HG03159 (cell line): ENCODE measurements around the gene KDM5C.

Experiments used
- ATAC-seq: cut with Tn5 transposase; IDR thresholded peaks from one replicate; pipeline ENCODE4 v1.9.1; 2021; ENCODE audit warnings: mild to moderate bottlenecking, moderate library complexity; ENCODE audit not compliant: unreplicated experiment

KDM5C gene

DNA sequence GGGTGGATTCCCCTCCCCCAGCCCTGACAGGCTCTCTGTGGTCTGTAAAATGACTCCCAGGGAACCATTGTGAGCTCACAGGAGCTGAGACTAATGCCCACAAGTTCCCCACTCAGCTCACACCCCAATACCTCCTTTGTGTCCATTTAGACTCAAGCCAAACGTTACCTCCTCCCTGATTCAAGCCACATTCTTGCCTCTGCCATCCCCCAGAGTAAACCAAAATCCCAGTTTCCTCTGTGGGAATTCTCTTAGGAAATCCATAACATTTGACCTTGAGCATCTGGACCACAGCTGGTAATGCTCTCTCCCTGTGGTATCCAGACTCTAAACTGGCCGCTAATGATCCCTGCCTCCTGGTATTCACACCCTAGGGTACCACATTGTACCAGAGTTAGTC lies 26.3 kb upstream of the KDM5C start:
- no peak for ATAC-seq

DNA sequence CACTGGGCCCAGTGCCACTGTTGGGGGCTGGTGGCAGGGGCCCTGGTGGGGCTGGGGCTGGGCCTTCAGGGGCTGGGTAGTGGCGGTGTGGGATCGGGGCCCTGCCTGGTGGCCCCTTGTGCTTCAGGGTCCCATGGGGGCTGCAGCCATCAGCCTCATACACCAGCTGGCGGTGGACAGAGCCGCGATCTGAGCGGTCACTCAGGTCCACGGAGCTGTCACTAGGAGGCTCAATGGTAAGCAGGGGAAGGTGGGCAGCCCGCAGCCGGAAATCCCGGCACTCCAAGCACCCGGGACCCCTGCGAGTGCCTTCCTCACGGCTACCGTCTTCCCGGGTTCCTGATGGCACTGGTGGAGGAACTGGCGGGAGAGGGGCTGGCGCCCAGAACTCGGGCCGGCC lies 25.5 kb upstream of the KDM5C start:
- no peak for ATAC-seq

GRCh38 chrX:53249408-53250042 lies 24.5 kb upstream of the KDM5C start:
- ATAC-seq, result no peak

DNA sequence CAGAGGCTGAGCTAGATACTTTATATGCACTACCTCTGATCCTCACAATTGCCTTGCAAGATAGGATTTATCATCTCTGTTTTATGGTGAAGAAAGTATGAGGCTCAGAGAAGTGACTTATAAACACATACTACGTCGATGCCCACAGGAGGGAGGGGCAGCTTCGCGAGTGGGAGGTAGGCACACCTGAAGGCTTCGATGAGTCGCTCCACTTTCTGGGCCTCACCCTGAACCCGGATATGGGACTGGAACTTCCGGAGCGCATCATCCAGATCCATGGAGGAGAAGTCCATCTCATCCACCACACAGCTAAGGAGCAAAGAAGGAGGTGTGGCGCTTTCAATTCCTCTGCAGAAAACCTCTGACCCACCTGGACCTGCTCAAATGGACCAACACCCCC lies 22.9 kb upstream of the KDM5C start:
- no peak for ATAC-seq

GRCh38 chrX:53246231-53246630 lies 21.2 kb upstream of the KDM5C start:
- ATAC-seq, result no peak

DNA sequence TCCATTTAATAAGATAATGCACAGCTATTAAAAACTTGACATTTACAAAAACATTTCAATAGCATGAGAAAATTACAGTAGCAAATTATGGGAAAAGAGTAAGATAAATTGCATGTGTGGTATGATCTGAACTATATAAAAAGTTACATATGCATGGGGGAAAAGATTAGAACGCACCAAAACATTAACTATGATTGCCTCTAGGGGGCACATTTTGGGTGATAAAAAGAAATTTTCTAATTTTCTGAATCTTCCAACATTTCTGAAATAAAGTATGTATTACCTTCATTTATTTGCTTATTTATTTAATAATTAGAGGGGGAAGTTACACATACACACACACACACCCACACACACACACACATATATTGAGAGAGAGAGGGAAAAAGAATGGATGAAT lies 19.6 kb upstream of the KDM5C start:
- ATAC-seq, result no peak

DNA sequence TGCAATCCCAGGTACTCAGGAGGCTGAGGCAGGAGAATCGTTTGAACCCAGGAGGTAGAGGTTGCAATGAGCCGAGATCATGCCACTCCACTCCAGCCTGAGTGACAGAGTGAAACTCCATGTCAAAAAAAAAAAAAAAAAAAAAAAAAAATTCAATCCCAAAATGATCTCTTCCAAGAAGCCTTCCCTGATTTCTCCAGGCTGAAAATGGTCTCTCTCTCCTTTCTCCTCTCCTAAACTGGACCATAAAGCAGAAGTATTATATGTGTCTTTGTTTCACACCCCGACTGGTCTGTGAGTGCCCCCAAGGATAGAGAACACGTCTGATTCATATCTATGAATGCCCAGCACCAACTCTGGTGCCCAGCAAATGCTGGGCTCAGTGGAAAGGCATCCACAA lies 17.3 kb upstream of the KDM5C start:
- ATAC-seq, result no peak

DNA sequence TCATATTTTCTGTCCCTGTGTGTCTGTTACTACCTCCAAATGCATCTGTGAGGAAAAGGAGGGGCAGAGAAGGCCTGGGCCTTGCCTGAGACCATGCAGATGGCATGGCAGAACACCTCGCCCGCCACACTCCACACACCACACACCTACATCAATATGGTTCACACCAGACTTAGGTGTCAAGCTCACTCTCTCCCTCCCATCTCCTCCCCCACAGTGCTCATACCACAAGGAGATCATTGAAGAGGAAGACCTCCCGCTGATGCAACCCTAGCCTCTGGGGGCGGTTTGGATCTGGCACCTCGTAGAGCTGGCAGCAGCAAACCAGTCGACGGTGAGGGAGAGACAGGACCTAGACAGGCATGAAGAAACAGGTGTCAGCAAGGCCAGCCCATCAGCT lies 16.6 kb upstream of the KDM5C start:
- no peak for ATAC-seq

- no peak for ATAC-seq
Measured at GRCh38 chrX:53239474-53239873, 14.5 kb upstream of the KDM5C start.

DNA sequence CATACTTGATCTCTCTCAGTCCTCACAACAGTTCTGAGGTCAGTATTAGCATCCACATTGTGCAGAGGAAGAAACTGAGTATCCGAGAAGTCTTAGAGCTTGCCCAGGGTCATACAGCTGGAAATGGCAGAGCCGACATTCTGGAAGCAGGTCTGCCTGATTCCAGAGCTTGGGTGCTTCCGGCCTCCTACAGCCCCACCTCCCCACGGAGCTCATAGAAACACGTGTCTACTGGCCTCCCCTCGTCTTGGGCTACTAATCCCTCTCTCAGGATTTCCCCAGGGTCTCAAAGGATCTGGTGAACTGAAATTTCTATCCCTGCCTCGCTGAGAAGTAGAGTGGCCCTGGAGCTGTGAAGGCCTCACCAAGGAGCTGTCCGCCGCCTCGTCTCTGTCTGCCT lies 12.0 kb upstream of the KDM5C start:
- ATAC-seq, result no peak

DNA sequence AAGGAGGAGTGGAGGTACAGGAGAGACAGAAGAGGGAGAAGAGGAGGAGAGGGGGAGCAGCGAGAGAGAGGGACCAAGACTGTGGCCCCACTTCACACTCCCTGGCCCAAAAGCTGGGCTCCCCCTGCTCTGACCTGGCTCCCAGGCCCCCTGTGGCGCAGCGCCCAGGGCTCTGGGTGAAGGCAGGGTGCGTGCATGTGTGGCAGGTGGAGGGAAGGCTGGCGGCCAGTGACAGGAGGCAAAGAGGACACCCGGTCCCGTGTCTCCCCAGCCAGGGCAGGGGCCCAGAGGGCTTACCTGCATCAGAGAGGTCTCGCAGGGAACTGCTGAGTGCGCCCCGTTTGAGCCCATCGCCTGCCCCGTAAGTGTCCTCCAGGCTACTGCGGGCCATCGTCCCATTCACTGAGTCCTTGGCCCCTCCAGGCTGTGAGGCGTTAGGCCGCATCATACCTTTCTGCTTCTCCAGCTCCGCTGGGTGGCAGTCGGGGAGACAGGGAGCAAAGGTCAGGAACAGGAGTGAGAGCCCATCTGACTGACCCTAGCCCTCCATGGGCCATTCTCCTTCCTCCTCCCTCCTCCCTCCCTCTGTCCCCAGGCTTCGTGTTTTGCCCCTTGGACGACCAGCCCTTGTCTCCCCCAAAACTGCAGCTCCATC lies 11.1 kb upstream of the KDM5C start:
- ATAC-seq, result no peak

DNA sequence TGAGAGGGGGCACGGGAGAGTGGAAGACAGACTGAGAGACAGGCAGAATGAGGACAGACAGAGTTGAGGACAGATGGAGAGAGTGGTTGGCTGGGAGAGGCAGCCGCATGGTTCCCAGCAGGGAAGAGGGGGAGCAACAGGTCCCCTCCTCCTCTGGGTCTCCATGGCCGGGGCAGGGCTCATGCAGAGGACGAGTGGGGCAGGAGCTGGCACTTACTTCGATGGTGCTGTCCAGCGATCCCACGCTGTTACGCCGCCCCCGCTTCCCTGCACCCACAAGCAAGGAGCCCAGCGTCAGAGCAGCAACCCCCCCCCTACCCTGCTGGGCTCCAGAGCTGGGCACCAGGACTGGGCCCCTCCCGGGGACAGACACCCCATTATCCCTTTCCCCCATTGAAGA lies 10.6 kb upstream of the KDM5C start:
- ATAC-seq, result no peak

- no peak for ATAC-seq
Measured at GRCh38 chrX:53234484-53234883, 9.5 kb upstream of the KDM5C start.

GRCh38 chrX:53233536-53233935 lies 8.5 kb upstream of the KDM5C start:
- ATAC-seq, result no peak

DNA sequence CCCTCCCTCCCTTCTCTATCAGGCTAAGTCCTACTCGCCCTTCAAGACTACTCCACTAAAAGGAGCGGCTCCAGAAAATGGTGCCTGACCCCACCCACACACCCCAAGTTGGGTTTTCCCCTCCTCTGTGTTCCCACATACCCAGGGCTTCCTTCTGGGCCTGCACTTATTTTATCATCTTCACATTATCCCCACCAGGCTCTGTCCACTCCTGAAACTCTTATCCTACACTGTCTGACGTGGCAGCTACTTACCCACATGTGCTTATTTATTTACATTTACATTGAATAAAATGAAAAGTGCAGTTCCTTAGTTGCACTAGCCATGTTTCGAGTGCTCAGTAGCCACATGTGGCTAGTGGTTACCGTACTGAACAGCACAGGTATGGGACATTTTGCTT lies 5.1 kb upstream of the KDM5C start:
- ATAC-seq, result no peak

- ATAC-seq, result no peak
Measured at GRCh38 chrX:53227224-53227765, 2.3 kb upstream of the KDM5C start.

- peak; percentile 20 for ATAC-seq
Measured at GRCh38 chrX:53223955-53224859, 800 bp downstream of the KDM5C start.

DNA sequence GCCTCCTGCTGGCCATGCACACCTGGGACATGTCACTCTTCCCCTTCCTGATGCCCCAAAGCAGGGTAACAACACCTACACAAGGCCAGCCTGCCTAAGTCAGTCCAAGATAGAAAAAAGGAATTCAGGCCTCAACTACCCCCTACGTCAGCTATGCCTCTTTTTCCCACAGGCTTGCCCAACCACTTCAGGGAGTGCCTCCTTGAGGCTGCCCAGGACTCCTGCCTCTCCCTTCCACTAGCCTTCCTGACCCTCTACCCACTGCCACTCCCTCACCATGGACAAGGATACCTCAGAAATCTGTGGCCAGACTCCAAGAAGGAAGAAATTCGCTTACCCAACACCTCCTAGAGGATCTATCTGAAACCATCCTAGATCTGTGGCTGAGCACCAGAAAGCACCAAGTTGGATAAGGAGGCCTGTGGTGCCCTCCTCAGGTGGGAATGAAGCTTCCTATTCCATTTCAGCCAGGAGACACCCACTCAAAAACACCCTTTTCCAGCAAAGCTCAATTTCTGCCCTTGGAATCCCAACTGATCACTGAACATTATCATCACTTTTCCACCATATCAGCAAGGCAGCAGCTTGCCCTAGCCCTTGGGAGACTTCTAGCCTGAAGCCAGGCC lies 1.8 kb downstream of the KDM5C start:
- ATAC-seq, result no peak

DNA sequence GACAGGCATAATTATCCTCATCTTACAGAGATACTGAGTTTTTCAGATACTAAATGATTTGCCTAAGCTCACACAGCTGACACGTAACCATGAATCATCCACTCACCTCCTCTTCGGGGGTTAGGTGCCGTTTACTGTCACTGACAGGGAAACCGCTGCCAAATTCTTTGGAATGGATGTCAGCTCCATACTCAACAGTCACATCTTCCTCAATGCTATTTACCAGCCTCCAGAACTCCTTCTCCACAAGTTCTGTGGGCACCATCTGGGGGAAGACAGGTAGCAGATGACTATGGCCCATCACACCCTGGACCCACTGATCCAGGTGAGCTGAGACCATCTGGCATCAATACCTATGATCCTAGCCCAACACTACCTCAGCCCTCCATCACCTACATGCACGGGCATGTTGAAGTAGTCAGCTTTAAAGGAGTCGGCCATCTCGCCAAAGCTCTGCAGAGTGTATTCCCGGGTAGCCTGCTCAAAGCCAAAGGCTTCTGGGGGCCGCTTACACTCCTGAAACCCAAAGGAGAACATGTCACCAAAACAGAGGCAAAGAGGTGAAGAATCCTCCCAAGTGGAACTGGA lies 13.5 kb downstream of the KDM5C start:
- ATAC-seq, result no peak

GRCh38 chrX:53196678-53197077 lies 28.3 kb downstream of the KDM5C start:
- ATAC-seq, result no peak

DNA sequence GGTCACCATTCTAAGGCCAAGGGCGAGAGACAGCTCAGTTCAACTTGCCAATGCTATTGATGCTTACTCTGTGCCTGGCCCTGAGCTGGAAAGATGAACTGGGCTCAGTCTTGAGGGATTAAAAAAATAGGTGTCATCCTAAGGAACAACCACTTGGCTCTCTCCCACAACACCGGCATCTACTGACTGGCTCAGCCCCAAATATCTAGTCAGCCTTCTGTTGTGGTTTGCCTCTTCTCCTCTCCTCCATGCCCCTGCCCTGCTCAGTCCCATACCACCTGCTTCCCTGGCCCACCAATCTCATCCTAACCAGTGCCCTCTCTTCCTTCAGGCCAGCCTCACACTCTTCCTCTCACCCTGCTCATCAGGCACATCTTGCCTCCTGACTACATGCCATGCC lies 29.6 kb downstream of the KDM5C start:
- no peak for ATAC-seq
